Naive thymus-derived CD4-positive, alpha-beta T cell (primary cell): ENCODE results near the gene FAM83G. TPM values are rescaled to one million over a fixed set of nuclear protein-coding genes. Genes with fewer than 3 reads are reported as not detected.
"Not testable (repeated sequence)": the region's sequence is repeated elsewhere in the genome, so short reads cannot be mapped to it uniquely, and the experiment has no call there.

Experiments
- ATAC-seq: fragments of 150-1000 bp; cut with Tn5 transposase; 2 replicates; pipeline ENCODE4 v1.10.0; 2021; ENCODE audit warnings: mild to moderate bottlenecking, moderate library complexity
- CTCF ChIA-PET: fragments of 350-600 bp; sonication (Branson Sonifier 250); formaldehyde crosslinking; loops from one replicate; lab custom pipeline; 2021; ENCODE audit warnings: antibody characterized with exemption; lab: Charles Lee
- POLR2A ChIA-PET: fragments of 350-600 bp; sonication (Branson Sonifier 250); formaldehyde crosslinking; loops from one replicate; lab custom pipeline; 2021; ENCODE audit warnings: antibody characterized with exemption, inconsistent platforms; lab: Charles Lee
- DNase-seq, 9 donors: peaks; one replicate each; pipeline versions ENCODE4 v3.0.0 to v3.0.0-alpha.2; 2020 to 2022; ENCODE audit warnings: mixed read lengths in 1 of 9
- H3K27ac ChIP-seq: one replicate; pipeline ENCODE4 v1.7.0; 2013; ENCODE audit warnings: mild to moderate bottlenecking, low read depth, low read length, moderate library complexity
- H3K27me3 ChIP-seq, 2 donors: one replicate each; pipeline ENCODE4 v1.7.0; 2013; ENCODE audit warnings: low read length in 2 of 2, mild to moderate bottlenecking in 2 of 2, moderate library complexity in 2 of 2; ENCODE audit not compliant: control insufficient read depth in 2 of 2, insufficient read depth in 2 of 2
- H3K36me3 ChIP-seq, 3 experiments: 1 replicate in 2 of 3; 2 replicates in 1 of 3; pipeline ENCODE4 v1.7.0; 2013; ENCODE audit warnings: low read length in 3 of 3, mild to moderate bottlenecking in 3 of 3, moderate library complexity in 1 of 3; ENCODE audit not compliant: insufficient read depth in 3 of 3, control insufficient read depth in 2 of 3
- H3K4me1 ChIP-seq, 2 donors: one replicate each; pipeline ENCODE4 v1.7.0; 2013; ENCODE audit warnings: low read length in 2 of 2, mild to moderate bottlenecking in 2 of 2, moderate library complexity in 1 of 2; ENCODE audit not compliant: control insufficient read depth in 2 of 2, insufficient read depth in 2 of 2
- H3K4me3 ChIP-seq: 2 replicates; pipeline ENCODE4 v1.7.0; 2013; ENCODE audit warnings: mild to moderate bottlenecking, low read length
- H3K9me3 ChIP-seq, 3 experiments: 1 replicate in 2 of 3; 2 replicates in 1 of 3; pipeline ENCODE4 v1.7.0; 2013; ENCODE audit warnings: low read length in 3 of 3; ENCODE audit not compliant: control insufficient read depth in 2 of 3
- H3K27ac Mint-ChIP-seq, 9 donors: one replicate each; pipeline ENCODE4 v1.8.0; 2020 to 2022; ENCODE audit warnings: mixed read lengths in 9 of 9, mild to moderate bottlenecking in 8 of 9, moderate library complexity in 5 of 9, inconsistent platforms in 2 of 9
- H3K27me3 Mint-ChIP-seq, 5 donors: one replicate each; pipeline ENCODE4 v1.8.0; 2021 to 2022; ENCODE audit warnings: mixed read lengths in 5 of 5, mild to moderate bottlenecking in 1 of 5
- H3K36me3 Mint-ChIP-seq, 5 donors: one replicate each; pipeline ENCODE4 v1.8.0; 2020 to 2022; ENCODE audit warnings: mixed read lengths in 5 of 5, mild to moderate bottlenecking in 3 of 5, inconsistent platforms in 1 of 5
- H3K4me1 Mint-ChIP-seq, 7 donors: one replicate each; pipeline ENCODE4 v1.8.0; 2020 to 2022; ENCODE audit warnings: mixed read lengths in 7 of 7, mild to moderate bottlenecking in 3 of 7, inconsistent platforms in 1 of 7
- H3K4me3 Mint-ChIP-seq, 10 donors: one replicate each; pipeline ENCODE4 v1.8.0; 2020 to 2022; ENCODE audit warnings: mild to moderate bottlenecking in 10 of 10, mixed read lengths in 10 of 10, moderate library complexity in 6 of 10, inconsistent platforms in 2 of 10
- H3K9me3 Mint-ChIP-seq, 11 donors: one replicate each; pipeline ENCODE4 v1.8.0; 2020 to 2022; ENCODE audit warnings: mixed read lengths in 11 of 11, mild to moderate bottlenecking in 4 of 11, inconsistent platforms in 1 of 11, moderate library complexity in 1 of 11
- intact Hi-C, 2 donors: fragments of 100-400 bp; cut with micrococcal nuclease; formaldehyde crosslinking; loops; one replicate each; pipeline ENCODE4 v1.15.1; 2023
- polyA plus RNA-seq, 2 donors: library from polyadenylated mRNA; unstranded; fragments of 300-500 nt; fragmentation: Illumina TruSeq; gene quantifications; one replicate each; pipeline ENCODE4 v1.2.3, GENCODE V29; 2021
- total RNA-seq, 6 experiments: library from RNA in 5 of 6; stranded (reverse) in 5 of 6; gene quantifications; 1 replicate in 5 of 6; 2 replicates in 1 of 6; pipeline ENCODE4 v1.2.3 and lab custom pipeline; 2021 to 2026

Gene FAM83G
- total and polyA plus RNA-seq, 7 experiments from 2014 or later: 1.6 to 9.1 (median 4.0) TPM

DNA sequence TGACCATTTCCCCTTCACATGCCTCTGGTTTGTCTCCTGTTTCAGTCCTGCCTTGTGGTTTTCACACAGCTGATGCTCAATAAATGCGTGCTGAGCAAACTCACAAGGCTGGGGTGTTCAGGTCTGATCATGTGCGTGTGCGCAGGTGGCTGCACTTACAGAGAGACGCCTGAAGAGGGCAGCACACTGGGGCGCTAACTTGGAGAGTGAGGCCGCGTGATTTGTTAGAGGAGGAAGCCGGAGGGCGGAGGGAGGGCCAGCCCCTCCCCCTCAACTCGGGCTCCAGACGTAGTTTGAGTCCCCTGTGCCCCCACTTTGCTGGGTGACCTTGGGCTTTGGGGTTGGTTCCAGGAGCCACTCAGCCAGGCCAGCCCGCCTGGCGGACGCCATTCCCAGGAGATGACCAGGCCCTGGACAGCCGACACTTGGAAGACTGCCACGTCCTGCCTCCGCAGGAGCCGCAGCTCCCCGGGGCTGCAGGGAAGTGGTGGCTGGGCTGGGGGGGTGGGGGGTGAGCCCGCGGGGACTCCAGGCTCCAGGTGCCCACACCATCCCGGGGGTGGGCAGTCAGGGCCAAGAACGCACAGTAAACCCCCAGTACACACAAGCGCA, 27.9 kb upstream of the FAM83G start:
- H3K36me3 ChIP-seq, H3K4me1 Mint-ChIP-seq, H3K9me3 Mint-ChIP-seq, POLR2A ChIA-PET, H3K9me3 ChIP-seq, DNase-seq, H3K27me3 Mint-ChIP-seq, H3K4me1 ChIP-seq, H3K27ac Mint-ChIP-seq, intact Hi-C loops, CTCF ChIA-PET, H3K4me3 ChIP-seq, H3K36me3 Mint-ChIP-seq, H3K27ac ChIP-seq, H3K4me3 Mint-ChIP-seq, H3K27me3 ChIP-seq: not testable (repeated sequence)
- peak; percentile 99 for ATAC-seq

DNA sequence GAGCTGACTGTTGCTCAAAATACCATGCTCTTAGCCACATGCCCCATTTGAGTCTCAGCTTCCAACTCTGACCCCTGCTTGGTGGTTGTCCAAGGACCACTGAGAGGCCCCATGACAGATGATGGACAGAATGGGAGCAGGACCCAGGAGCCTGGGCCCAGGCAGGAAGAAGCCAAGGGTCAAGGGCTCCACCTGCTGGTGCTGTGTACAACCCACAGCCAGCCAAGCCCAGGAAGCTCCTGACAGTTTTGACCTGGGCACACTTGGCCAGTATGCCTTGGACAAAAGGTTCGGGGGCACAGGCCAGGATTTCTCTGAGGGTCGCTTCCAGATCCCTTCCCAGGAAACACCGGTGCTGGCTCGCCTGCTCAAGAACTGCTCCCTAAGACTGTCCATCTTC, 27.2 kb upstream of the FAM83G start:
- H3K4me1 ChIP-seq, H3K36me3 Mint-ChIP-seq, H3K4me1 Mint-ChIP-seq, intact Hi-C loops, H3K9me3 ChIP-seq, CTCF ChIA-PET, H3K27me3 Mint-ChIP-seq, H3K27ac ChIP-seq, H3K36me3 ChIP-seq, H3K27me3 ChIP-seq, H3K4me3 ChIP-seq, POLR2A ChIA-PET, H3K9me3 Mint-ChIP-seq, H3K27ac Mint-ChIP-seq, H3K4me3 Mint-ChIP-seq: not testable (repeated sequence)
- ATAC-seq: peak; percentile 67
- peak in 3 of 9 donors; percentile 5 to 56 (median 29) for DNase-seq

DNA sequence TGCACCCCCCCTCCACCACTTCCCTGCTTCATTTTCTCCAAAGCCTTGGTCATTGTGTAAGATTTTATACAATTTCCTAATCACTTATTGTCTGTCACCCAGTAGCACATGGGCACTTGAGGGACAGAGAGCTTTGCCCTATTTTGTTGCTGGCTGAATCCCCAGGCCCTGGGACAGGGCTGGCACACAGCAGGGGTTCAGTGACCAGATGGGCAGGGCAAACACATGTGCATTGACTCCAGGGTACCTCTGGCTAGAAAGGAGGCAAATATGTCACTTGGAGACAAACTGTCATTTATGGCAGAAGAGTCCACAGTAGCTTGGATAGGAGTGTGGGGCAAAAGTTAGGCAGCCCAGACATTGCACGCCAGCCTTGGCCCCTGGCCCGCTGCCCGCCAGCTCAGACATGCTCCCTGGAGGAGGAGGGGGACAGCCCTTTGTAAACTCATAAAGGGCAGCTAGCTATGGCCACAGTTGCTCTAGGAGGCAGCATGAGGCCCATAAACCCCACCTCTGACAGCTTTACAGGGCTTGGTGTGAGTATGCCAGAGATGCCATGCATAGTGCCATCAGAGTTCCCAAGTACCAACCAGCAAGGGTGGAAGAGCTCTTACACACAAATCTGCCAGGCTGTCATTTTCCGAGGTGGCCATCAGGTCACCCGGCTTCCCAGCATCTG, 26.3 kb upstream of the FAM83G start:
- ATAC-seq, DNase-seq, H3K27me3 ChIP-seq, POLR2A ChIA-PET, H3K27ac ChIP-seq, H3K4me3 ChIP-seq, H3K36me3 Mint-ChIP-seq, H3K4me1 ChIP-seq, H3K4me3 Mint-ChIP-seq, H3K27me3 Mint-ChIP-seq, H3K36me3 ChIP-seq, intact Hi-C loops, H3K27ac Mint-ChIP-seq, CTCF ChIA-PET, H3K4me1 Mint-ChIP-seq, H3K9me3 ChIP-seq, H3K9me3 Mint-ChIP-seq: not testable (repeated sequence)

DNA sequence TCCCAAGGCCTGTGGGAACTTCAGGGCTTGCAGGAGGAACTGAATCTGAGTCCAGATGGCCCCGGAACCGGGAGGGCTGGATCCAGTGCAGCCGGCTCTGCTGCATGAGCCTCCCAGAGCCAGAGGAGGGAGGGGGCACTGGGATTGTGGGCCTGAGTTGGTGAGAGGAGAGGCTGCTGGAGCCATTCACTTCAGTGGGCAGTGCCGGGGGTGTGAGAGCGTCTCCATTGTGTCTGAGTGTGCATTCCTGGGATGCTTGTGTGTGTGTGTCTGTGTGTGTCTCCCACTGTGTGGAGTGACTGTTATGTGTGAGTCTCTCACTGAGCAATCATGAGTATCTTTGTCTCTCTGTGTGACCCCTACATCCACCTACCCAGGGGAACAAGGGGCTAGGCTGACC, 25.2 kb upstream of the FAM83G start:
- ATAC-seq, H3K36me3 ChIP-seq, intact Hi-C loops, CTCF ChIA-PET, DNase-seq, POLR2A ChIA-PET, H3K4me3 Mint-ChIP-seq, H3K9me3 ChIP-seq, H3K27ac ChIP-seq, H3K27me3 Mint-ChIP-seq, H3K4me1 ChIP-seq, H3K4me1 Mint-ChIP-seq, H3K27ac Mint-ChIP-seq, H3K27me3 ChIP-seq, H3K4me3 ChIP-seq, H3K9me3 Mint-ChIP-seq, H3K36me3 Mint-ChIP-seq: not testable (repeated sequence)

DNA sequence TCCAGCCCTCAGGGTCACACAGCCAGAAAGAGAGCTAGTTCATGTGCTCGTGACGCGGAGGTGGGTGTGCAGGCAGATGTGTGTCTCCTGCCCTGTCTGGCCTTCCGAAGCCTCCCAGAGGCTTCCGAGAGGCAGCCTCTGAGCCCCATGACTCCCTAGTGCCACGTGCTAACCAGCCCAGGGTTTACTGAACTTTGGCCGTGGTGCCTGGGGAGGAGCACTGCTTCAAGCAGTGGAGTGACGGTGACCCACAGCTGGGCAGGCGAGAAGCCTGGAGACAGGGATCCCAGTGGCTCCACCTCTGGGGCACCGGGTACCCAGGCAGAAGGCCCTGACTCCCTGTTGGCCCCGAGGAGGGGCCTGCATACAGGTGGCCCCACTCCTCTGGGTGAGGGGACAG, 24.1 kb upstream of the FAM83G start:
- intact Hi-C loops, H3K27me3 ChIP-seq, H3K36me3 ChIP-seq, H3K27ac ChIP-seq, H3K9me3 Mint-ChIP-seq, H3K4me3 ChIP-seq, H3K9me3 ChIP-seq, ATAC-seq, CTCF ChIA-PET, H3K27ac Mint-ChIP-seq, H3K36me3 Mint-ChIP-seq, POLR2A ChIA-PET, DNase-seq, H3K27me3 Mint-ChIP-seq, H3K4me3 Mint-ChIP-seq: not testable (repeated sequence)
- peaks cover 0 to 13% of the 10 kb centered on the region in 2 donors for H3K4me1 ChIP-seq
- peaks cover 12 to 15% (median 15%) of the 10 kb centered on the region in 7 donors for H3K4me1 Mint-ChIP-seq

DNA sequence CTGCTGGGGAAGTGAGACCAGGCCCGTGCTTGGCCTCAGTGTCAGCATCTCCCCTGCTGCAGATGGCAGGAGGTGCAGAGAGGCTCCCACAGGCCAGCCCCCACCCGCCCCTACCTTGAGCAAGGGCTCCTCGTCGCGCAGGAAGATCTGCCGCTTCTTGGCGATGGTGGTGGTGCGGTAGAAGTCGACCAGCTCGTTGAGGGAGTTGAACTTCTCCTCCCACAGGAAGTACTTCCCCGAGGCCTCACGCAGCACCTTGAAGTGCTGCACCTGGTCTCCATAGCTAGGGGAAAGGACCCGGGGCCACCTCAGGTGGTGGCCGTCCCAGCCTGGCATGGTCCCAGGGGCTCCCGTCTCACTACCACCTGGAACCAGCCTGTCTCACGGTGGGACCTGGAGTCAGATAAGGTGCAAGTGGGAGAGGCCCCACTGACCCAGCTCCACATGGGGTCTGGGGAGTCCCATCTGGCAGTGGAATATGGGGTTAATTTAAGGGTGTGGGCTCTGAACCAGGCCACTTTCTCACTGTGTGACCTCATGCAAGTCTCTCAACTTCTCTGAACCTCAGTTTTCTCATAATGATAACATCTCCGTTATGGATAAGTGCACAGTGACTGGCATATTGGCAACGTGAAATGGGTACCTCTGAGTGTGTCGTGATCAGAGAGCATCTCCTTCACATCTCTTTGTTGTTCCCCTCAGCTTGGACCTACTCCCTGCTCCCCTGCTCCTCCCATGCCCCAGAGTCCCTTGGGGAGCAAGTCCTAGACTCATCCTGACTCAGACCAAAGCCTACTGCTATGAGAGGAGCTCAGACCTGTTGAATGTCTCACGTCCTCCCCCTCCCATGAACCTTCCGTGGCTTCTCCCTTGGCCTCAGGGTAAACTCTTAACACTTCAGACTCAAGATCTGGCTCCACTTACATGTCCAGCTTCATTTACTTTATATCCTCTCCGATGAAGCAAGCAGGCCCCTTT, 19.8 kb upstream of the FAM83G start:
- Mint-ChIP-seq H3K27me3 (no peaks in the 10 kb centered on the region), H3K4me1 (peaks cover 12 to 32% (median 22%) of the 10 kb centered on the region in 7 donors), H3K4me3 (peak overlapping the region; percentile 16 to 78 (median 64)), H3K36me3 (peaks cover 0 to 13% (median 9%) of the 10 kb centered on the region in 5 donors), H3K9me3 (no peaks in the 10 kb centered on the region), H3K27ac (peak overlapping the region; percentile 20 to 95 (median 91))
- ATAC-seq (peak; percentile 30), DNase-seq (peak in 7 of 9 donors; percentile 12 to 53 (median 41))
- Histone ChIP-seq H3K4me1 (peaks cover 0 to 14% of the 10 kb centered on the region in 2 donors), H3K27ac (peak overlapping the region; percentile 67), H3K4me3 (no peak overlapping the region), H3K9me3 (no peaks in the 10 kb centered on the region), H3K36me3 (peaks cover 0 to 38% (median 3%) of the 10 kb centered on the region in 3 experiments), H3K27me3 (no peaks in the 10 kb centered on the region)
- CTCF ChIA-PET: interaction anchor here (0.6 to 1.1 kb wide), 3 partner anchors 13 to 348 kb away, joined by 3 read pairs; no protein-coding TSS in a partner anchor
- intact Hi-C loops: no loop called here
- POLR2A ChIA-PET: interaction anchor here (0.6 to 1.4 kb wide), 5 partner anchors 10 to 282 kb away, joined by 5 to 8 read pairs (median 7); partner anchors contain the start of gene FAM83G
